ENCODE results near the gene CDK14. TPM values are rescaled to one million over a fixed set of nuclear protein-coding genes. Genes with fewer than 3 reads are reported as not detected.

The CDK14 gene
- total RNA-seq, 2 donors from 2014 or later = 10.8 to 14.6 TPM

- TF ChIP-seq CTCF (IDR thresholded peaks at IDR 0.05) = no peak
- H3K27ac ChIP-seq = no peak overlapping the region
- ATAC-seq (ENCODE audit: insufficient number of reproducible peaks, low FRiP score, low read depth) (no peak), DNase-seq (ENCODE audit: low spot score) (no peak)
- no peaks in the 10 kb centered on the region for H3K4me1 ChIP-seq (ENCODE audit: control insufficient read depth in 1 of 2, low read depth in 2 of 2)
- H3K27me3 ChIP-seq (replicated peaks; ENCODE audit: insufficient read depth) = no peaks in the 10 kb centered on the region
- no peak overlapping the region for H3K4me3 ChIP-seq
- no peaks in the 10 kb centered on the region for H3K9me3 ChIP-seq
- no peaks in the 10 kb centered on the region for H3K36me3 ChIP-seq
Observed at GRCh38 chr7:91013078-91013477, 417.0 kb downstream of the CDK14 start.

- no peak for DNase-seq (ENCODE audit: low spot score)
- TF ChIP-seq CTCF (IDR thresholded peaks at IDR 0.05) = no peak
- Histone ChIP-seq H3K9me3 (no peaks in the 10 kb centered on the region), H3K27ac (no peak overlapping the region), H3K27me3 (replicated peaks; ENCODE audit: insufficient read depth) (no peaks in the 10 kb centered on the region), H3K4me1 (ENCODE audit: control insufficient read depth in 1 of 2, low read depth in 2 of 2) (peaks cover 5 to 11% of the 10 kb centered on the region in 2 donors), H3K36me3 (no peaks in the 10 kb centered on the region), H3K4me3 (no peak overlapping the region)
- no peak for ATAC-seq (ENCODE audit: insufficient number of reproducible peaks, low FRiP score, low read depth)
Observed at GRCh38 chr7:91019686-91020385, 423.7 kb downstream of the CDK14 start.

- no peak for ATAC-seq (ENCODE audit: insufficient number of reproducible peaks, low FRiP score, low read depth)
Observed at GRCh38 chr7:91020636-91021385, 424.7 kb downstream of the CDK14 start.

GRCh38 chr7:91021956-91022355 is 425.8 kb downstream of the CDK14 start:
- Histone ChIP-seq H3K27ac (no peak overlapping the region), H3K27me3 (replicated peaks; ENCODE audit: insufficient read depth) (no peaks in the 10 kb centered on the region), H3K4me1 (ENCODE audit: control insufficient read depth in 1 of 2, low read depth in 2 of 2) (peaks cover 5 to 11% of the 10 kb centered on the region in 2 donors), H3K4me3 (no peak overlapping the region), H3K36me3 (no peaks in the 10 kb centered on the region), H3K9me3 (no peaks in the 10 kb centered on the region)
- ATAC-seq (ENCODE audit: insufficient number of reproducible peaks, low FRiP score, low read depth) = no peak
- no peak for DNase-seq (ENCODE audit: low spot score)
- TF ChIP-seq CTCF (IDR thresholded peaks at IDR 0.05) = no peak

More at GRCh38 chr7:91020636-91021385, 424.7 kb downstream of the CDK14 start:
- no peak overlapping the region for H3K4me3 ChIP-seq
- no peaks in the 10 kb centered on the region for H3K27me3 ChIP-seq (replicated peaks; ENCODE audit: insufficient read depth)
- H3K36me3 ChIP-seq = no peaks in the 10 kb centered on the region
- no peak for DNase-seq (ENCODE audit: low spot score)
- H3K27ac ChIP-seq = no peak overlapping the region
- no peaks in the 10 kb centered on the region for H3K9me3 ChIP-seq
- peaks cover 5 to 11% of the 10 kb centered on the region in 2 donors for H3K4me1 ChIP-seq (ENCODE audit: control insufficient read depth in 1 of 2, low read depth in 2 of 2)
- no peak for TF ChIP-seq CTCF (IDR thresholded peaks at IDR 0.05)

- H3K27me3 ChIP-seq (replicated peaks; ENCODE audit: insufficient read depth) = no peaks in the 10 kb centered on the region
- H3K27ac ChIP-seq = no peak overlapping the region
- ATAC-seq (ENCODE audit: insufficient number of reproducible peaks, low FRiP score, low read depth) (no peak), DNase-seq (ENCODE audit: low spot score) (no peak)
- no peak for TF ChIP-seq CTCF (IDR thresholded peaks at IDR 0.05)
- H3K4me1 ChIP-seq (ENCODE audit: control insufficient read depth in 1 of 2, low read depth in 2 of 2) = peaks cover under 1 to 9% of the 10 kb centered on the region in 2 donors
- H3K36me3 ChIP-seq = no peaks in the 10 kb centered on the region
- H3K9me3 ChIP-seq = no peaks in the 10 kb centered on the region
- H3K4me3 ChIP-seq = no peak overlapping the region
Observed at GRCh38 chr7:91025906-91026390, 429.8 kb downstream of the CDK14 start.

Data from thoracic aorta (tissue), 2 donors.